ENCODE data around the gene FMO3.
A peak's percentile ranks its signal among the peaks of the same experiment; 100 is the strongest.

The FMO3 gene

DNA sequence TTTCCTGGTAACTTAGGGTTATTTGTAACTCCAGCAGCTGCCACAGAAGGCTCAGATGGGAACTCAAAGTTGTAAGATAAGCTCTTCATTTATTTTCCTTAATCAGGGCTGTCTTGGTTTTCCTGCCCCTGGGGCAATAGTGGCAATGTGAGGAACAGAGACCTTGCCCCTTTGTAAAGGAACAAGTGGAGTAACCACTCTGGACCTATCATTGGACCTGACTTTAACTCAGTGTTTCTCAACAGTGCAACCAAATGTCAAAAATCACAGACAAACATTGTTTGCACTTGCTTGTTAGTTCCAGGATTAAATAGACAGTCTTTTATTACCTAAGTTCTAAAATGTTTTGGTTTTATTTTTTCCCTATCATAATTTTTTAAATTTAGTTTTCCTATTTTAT lies 2.8 kb upstream of the FMO3 start:
- TF ChIP-seq CTCF (IDR thresholded peaks at IDR 0.05; ENCODE audit: low read depth, low read length) = no peak
- no peak overlapping the region for H3K4me3 ChIP-seq (replicated peaks in 1 of 2; ENCODE audit: low read depth in 2 of 2, low read length in 2 of 2)
- no peak for DNase-seq (ENCODE audit: low read depth in 2 of 2)

DNA sequence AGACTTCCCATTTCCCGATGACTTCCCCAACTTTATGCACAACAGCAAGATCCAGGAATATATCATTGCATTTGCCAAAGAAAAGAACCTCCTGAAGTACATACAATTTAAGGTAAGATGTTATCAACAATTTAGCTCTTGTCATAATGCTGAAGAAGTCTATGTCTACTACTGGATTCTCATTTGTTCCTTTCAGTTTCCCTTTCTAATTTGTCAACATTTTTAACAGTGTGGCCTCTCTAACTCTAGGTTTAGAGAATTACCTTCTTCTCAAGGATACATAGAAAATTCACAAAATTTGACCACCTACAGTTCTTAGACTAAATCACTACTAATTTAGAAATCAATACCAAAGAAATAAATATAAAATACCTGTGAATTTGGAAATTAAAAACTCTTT lies 13.2 kb downstream of the FMO3 start:
- no peak overlapping the region for H3K4me3 ChIP-seq (replicated peaks in 1 of 2; ENCODE audit: low read depth in 2 of 2, low read length in 2 of 2)
- TF ChIP-seq CTCF (IDR thresholded peaks at IDR 0.05; ENCODE audit: low read depth, low read length) = no peak
- no peak for DNase-seq (ENCODE audit: low read depth in 2 of 2)

DNA sequence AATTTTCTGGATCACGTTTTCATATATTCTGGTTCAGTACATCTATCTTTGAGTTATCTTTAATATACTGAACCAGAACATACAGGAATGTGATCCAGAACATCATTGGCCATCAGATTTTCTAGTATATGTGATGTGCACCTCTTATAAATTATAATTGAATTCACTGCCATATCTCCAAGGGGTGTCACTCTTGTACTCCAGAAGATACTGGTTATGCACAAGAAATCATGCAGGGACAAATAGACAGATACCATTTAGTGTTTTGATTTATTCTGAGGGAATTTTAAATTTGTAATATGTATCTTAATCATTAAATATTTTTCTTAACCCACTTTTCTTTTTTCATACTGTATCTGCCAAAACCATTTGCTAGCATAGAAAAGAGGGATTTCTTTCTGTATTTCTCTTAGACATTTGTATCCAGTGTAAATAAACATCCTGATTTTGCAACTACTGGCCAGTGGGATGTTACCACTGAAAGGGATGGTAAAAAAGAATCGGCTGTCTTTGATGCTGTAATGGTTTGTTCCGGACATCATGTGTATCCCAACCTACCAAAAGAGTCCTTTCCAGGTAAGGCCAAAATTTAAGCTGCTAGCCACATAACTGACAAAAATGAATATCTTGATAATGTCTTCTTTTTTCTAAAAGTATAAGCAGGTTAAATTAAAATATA lies 16.7 kb downstream of the FMO3 start:
- DNase-seq (ENCODE audit: low read depth in 2 of 2) = peak; percentile 39 to 42
- no peak for TF ChIP-seq CTCF (IDR thresholded peaks at IDR 0.05; ENCODE audit: low read depth, low read length)
- no peak overlapping the region for H3K4me3 ChIP-seq (replicated peaks in 1 of 2; ENCODE audit: low read depth in 2 of 2, low read length in 2 of 2)

DNA sequence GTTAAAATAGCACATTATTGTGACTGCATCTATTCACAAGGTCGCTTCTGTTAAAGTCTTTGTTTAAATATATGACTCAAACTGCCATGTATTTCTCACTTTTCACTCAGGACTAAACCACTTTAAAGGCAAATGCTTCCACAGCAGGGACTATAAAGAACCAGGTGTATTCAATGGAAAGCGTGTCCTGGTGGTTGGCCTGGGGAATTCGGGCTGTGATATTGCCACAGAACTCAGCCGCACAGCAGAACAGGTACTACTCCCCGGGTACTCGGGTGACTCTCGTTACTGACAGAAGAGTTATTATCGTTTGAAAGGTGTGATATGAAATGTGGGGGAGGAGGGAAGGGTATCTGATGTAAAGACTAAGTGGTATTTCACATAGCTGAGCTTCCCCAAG lies 17.3 kb downstream of the FMO3 start:
- TF ChIP-seq CTCF (IDR thresholded peaks at IDR 0.05; ENCODE audit: low read depth, low read length) = no peak
- no peak overlapping the region for H3K4me3 ChIP-seq (replicated peaks in 1 of 2; ENCODE audit: low read depth in 2 of 2, low read length in 2 of 2)
- DNase-seq (ENCODE audit: low read depth in 2 of 2) = no peak

GRCh38 chr1:171109966-171110365 lies 19.3 kb downstream of the FMO3 start:
- no peak for TF ChIP-seq CTCF (IDR thresholded peaks at IDR 0.05; ENCODE audit: low read depth, low read length)
- no peak for DNase-seq (ENCODE audit: low read depth in 2 of 2)
- H3K4me3 ChIP-seq (replicated peaks in 1 of 2; ENCODE audit: low read depth in 2 of 2, low read length in 2 of 2) = no peak overlapping the region

DNA sequence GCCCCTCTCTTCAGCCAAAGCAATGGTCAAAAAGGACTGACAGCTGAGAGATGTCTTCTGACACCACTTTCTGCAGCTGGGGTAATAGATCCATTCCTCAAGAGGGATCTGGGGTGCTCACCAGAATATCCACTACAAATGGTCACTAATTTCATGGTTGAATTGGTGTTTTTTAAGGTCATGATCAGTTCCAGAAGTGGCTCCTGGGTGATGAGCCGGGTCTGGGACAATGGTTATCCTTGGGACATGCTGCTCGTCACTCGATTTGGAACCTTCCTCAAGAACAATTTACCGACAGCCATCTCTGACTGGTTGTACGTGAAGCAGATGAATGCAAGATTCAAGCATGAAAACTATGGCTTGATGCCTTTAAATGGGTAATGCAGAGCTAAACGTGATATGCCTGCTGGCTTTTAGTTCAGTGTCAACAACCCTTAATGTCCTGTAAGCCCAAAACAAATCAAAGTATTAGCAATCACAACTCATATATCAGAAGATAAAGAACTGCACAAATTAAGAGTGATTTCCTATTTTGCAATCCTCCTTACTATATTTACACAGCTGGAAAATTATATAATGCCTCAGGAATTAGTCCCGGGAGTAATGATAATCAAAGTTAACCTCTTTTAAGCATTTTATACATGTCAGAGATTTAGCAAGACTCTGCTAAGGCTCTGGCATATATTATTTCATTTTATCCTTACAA lies 20.1 kb downstream of the FMO3 start:
- TF ChIP-seq CTCF (IDR thresholded peaks at IDR 0.05; ENCODE audit: low read depth, low read length) = no peak

More for the DNA sequence above, 20.1 kb downstream of the FMO3 start:
- peak; percentile 75 to 76 for DNase-seq (ENCODE audit: low read depth in 2 of 2)
- no peak overlapping the region for H3K4me3 ChIP-seq (replicated peaks in 1 of 2; ENCODE audit: low read depth in 2 of 2, low read length in 2 of 2)
